Caco-2 (cell line): ENCODE results near the gene CD55. TPM values are rescaled to one million over a fixed set of nuclear protein-coding genes. Genes with fewer than 3 reads are reported as not detected.

Source experiments
- BruUV-seq: library from RNA; stranded (reverse); fragments of 400-500 nt; replicated peaks from 2 replicates; lab custom pipeline; 2021; lab: Mats Ljungman, UMichigan
- CTCF ChIA-PET: fragments of 300-600 bp; sonication (Branson Sonifier 250); formaldehyde crosslinking; loops from one replicate; lab custom pipeline; 2022; ENCODE audit warnings: antibody characterized with exemption; lab: Charles Lee
- POLR2A ChIA-PET: fragments of 300-600 bp; sonication (Branson Sonifier 250); formaldehyde crosslinking; loops from one replicate; lab custom pipeline; 2022; ENCODE audit warnings: antibody characterized with exemption; lab: Charles Lee
- DNase-seq, 2 experiments: peaks; one replicate each; pipeline versions ENCODE4 v3.0.0 to v3.0.0-alpha.2; 2020 to 2022
- H3K27me3 ChIP-seq: replicated peaks from 2 replicates; pipeline ENCODE4 v1.6.0; 2011; ENCODE audit warnings: low read length; ENCODE audit not compliant: control insufficient read depth, insufficient read depth
- H3K36me3 ChIP-seq: 2 replicates; pipeline ENCODE4 v1.5.1; 2011; ENCODE audit warnings: low read length; ENCODE audit not compliant: control insufficient read depth, insufficient read depth
- H3K4me1 ChIP-seq: fragments of 250-450 bp; sonication (Bioruptor Pico); 2 replicates; pipeline ENCODE4 v1.5.1; 2020; ENCODE audit warnings: mild to moderate bottlenecking
- H3K4me3 ChIP-seq: 2 replicates; pipeline ENCODE4 v1.5.1; 2011; ENCODE audit warnings: low read depth, mild to moderate bottlenecking, control low read depth, low read length
- H3K9me3 ChIP-seq: fragments of 250-450 bp; sonication (Bioruptor Pico); 2 replicates; pipeline ENCODE4 v1.5.1; 2020; ENCODE audit warnings: mild to moderate bottlenecking, moderate library complexity
- H3K27ac Mint-ChIP-seq: one replicate; pipeline ENCODE4 v1.8.0; 2022; ENCODE audit warnings: mixed read lengths; ENCODE audit not compliant: unreplicated experiment
- H3K27me3 Mint-ChIP-seq: one replicate; pipeline ENCODE4 v1.8.0; 2022; ENCODE audit warnings: mixed read lengths; ENCODE audit not compliant: insufficient read depth, unreplicated experiment
- H3K36me3 Mint-ChIP-seq: one replicate; pipeline ENCODE4 v1.8.0; 2022; ENCODE audit warnings: mild to moderate bottlenecking, mixed read lengths; ENCODE audit not compliant: insufficient read depth, unreplicated experiment
- H3K4me1 Mint-ChIP-seq: one replicate; pipeline ENCODE4 v1.8.0; 2022; ENCODE audit warnings: low read depth, mixed read lengths; ENCODE audit not compliant: unreplicated experiment
- H3K4me3 Mint-ChIP-seq: one replicate; pipeline ENCODE4 v1.8.0; 2022; ENCODE audit warnings: mild to moderate bottlenecking, moderate library complexity, mixed read lengths; ENCODE audit not compliant: unreplicated experiment
- H3K9me3 Mint-ChIP-seq: one replicate; pipeline ENCODE4 v1.8.0; 2022; ENCODE audit warnings: mixed read lengths; ENCODE audit not compliant: unreplicated experiment
- CTCF ChIP-seq, 2 experiments: fragments of 200-600 bp in 1 of 2; IDR thresholded peaks; 1 replicate in 1 of 2; 2 replicates in 1 of 2; pipeline versions ENCODE4 v1.5.1 to v1.8.0; 2011 to 2022; ENCODE audit warnings: antibody characterized with exemption in 1 of 2, control low read depth in 1 of 2, inconsistent platforms in 1 of 2, low read depth in 1 of 2, low read length in 1 of 2, mild to moderate bottlenecking in 1 of 2, moderate library complexity in 1 of 2; ENCODE audit not compliant: insufficient read depth in 1 of 2, severe bottlenecking in 1 of 2, unreplicated experiment in 1 of 2
- intact Hi-C: fragments of 100-400 bp; cut with micrococcal nuclease; formaldehyde crosslinking; loops from one replicate; pipeline ENCODE4 v1.10.0; 2022; ENCODE audit not compliant: unreplicated experiment
- total RNA-seq: library from RNA; stranded (reverse); gene quantifications from 2 replicates; pipeline ENCODE4 v1.2.3, GENCODE V29; 2022

CD55 gene
- total RNA-seq, 1 experiment from 2014 or later: 195 TPM

- Histone ChIP-seq H3K9me3 (no peaks in the 10 kb centered on the region), H3K4me1 (peaks cover 11% of the 10 kb centered on the region; the same call in 1 of the 2 replicates), H3K4me3 (no peak overlapping the region), H3K36me3 (no peaks in the 10 kb centered on the region), H3K27me3 (no peaks in the 10 kb centered on the region)
- intact Hi-C loops: no loop called here
- Mint-ChIP-seq H3K36me3 (no peaks in the 10 kb centered on the region), H3K27me3 (peaks cover 3% of the 10 kb centered on the region), H3K9me3 (no peaks in the 10 kb centered on the region), H3K27ac (peak overlapping the region; percentile 76), H3K4me1 (peaks cover 9% of the 10 kb centered on the region), H3K4me3 (no peak overlapping the region)
- no peak for DNase-seq
- BruUV-seq: no TSS peak
- no peak for TF ChIP-seq CTCF (IDR thresholded peaks at IDR 0.05; ENCODE audit: insufficient read depth in 1 of 2, low read depth in 1 of 2, low read length in 1 of 2, severe bottlenecking in 1 of 2, unreplicated experiment in 1 of 2)
- ChIA-PET POLR2A (interaction anchor here (0.6 kb wide), 1 partner anchor 15 kb away, joined by 4 read pairs; no protein-coding TSS in a partner anchor), CTCF (no interaction called here)
Measured at GRCh38 chr1:207397525-207397926, 76.0 kb downstream of the CD55 start.

- Mint-ChIP-seq H3K27me3 (no peaks in the 10 kb centered on the region), H3K4me3 (no peak overlapping the region), H3K9me3 (no peaks in the 10 kb centered on the region), H3K27ac (no peak overlapping the region), H3K4me1 (peaks cover 9% of the 10 kb centered on the region), H3K36me3 (no peaks in the 10 kb centered on the region)
- no peak for TF ChIP-seq CTCF (IDR thresholded peaks at IDR 0.05; ENCODE audit: insufficient read depth in 1 of 2, low read depth in 1 of 2, low read length in 1 of 2, severe bottlenecking in 1 of 2, unreplicated experiment in 1 of 2)
- intact Hi-C loops: no loop called here
- ChIA-PET POLR2A (no interaction called here), CTCF (interaction anchor here (0.6 kb wide), 1 partner anchor 315 kb away, joined by 9 read pairs; no protein-coding TSS in a partner anchor)
- no TSS peak for BruUV-seq
- no peak for DNase-seq
- H3K4me3 ChIP-seq: no peak overlapping the region
- no peaks in the 10 kb centered on the region for H3K36me3 ChIP-seq
- H3K4me1 ChIP-seq: peaks cover 11% of the 10 kb centered on the region; the same call in 1 of the 2 replicates
- no peaks in the 10 kb centered on the region for H3K27me3 ChIP-seq
- no peaks in the 10 kb centered on the region for H3K9me3 ChIP-seq
Measured at GRCh38 chr1:207398986-207399385, 77.5 kb downstream of the CD55 start.

- no peaks in the 10 kb centered on the region for H3K9me3 Mint-ChIP-seq
- ChIA-PET POLR2A (no interaction called here), CTCF (interaction anchor here (0.7 kb wide), 1 partner anchor 433 kb away, joined by 7 read pairs; no protein-coding TSS in a partner anchor)
- no peak overlapping the region for H3K4me3 Mint-ChIP-seq
- intact Hi-C loops: loop anchor here (10.0 kb wide), 1 partner anchor 157 kb away; no protein-coding TSS in a partner anchor
- no peaks in the 10 kb centered on the region for H3K27me3 Mint-ChIP-seq
- Histone ChIP-seq H3K4me3 (no peak overlapping the region), H3K27me3 (no peaks in the 10 kb centered on the region), H3K9me3 (no peaks in the 10 kb centered on the region), H3K36me3 (no peaks in the 10 kb centered on the region), H3K4me1 (peaks cover 15% of the 10 kb centered on the region; the same call in 1 of the 2 replicates)
- no TSS peak for BruUV-seq
- no peak for TF ChIP-seq CTCF (IDR thresholded peaks at IDR 0.05; ENCODE audit: insufficient read depth in 1 of 2, low read depth in 1 of 2, low read length in 1 of 2, severe bottlenecking in 1 of 2, unreplicated experiment in 1 of 2)
- no peak for DNase-seq
- peaks cover 9% of the 10 kb centered on the region for H3K4me1 Mint-ChIP-seq
- H3K27ac Mint-ChIP-seq: no peak overlapping the region
- no peaks in the 10 kb centered on the region for H3K36me3 Mint-ChIP-seq
Measured at GRCh38 chr1:207401578-207401977, 80.1 kb downstream of the CD55 start.
